ENCODE measurements around the gene HCST.

Gene HCST

DNA sequence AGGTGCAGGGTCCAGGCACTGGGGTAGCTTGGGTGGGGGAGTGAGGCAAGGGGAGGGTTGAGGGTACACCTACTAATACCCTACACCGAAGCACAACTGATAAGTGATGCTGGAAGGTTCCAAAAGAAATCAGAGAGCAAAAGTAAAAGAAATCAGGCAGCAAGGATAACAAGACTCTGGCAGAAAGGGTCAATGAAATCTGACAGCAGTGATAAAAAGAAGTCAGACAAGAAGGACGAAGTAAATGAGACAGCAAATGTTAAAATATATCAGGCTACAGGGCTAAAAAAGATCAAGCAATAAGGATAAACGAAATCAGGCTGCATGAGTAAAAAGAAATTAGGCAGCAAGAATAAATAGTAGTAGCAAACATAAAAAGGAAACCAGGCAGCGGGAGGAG lies 38.5 kb downstream of the HCST start:
- TF ChIP-seq TAF1 (IDR thresholded peaks at IDR 0.05; ENCODE audit: borderline replicate concordance, low read depth, low read length) (no peak), POLR2AphosphoS5 (IDR thresholded peaks at IDR 0.05; ENCODE audit: low read depth, low read length) (no peak), POLR2A (IDR thresholded peaks at IDR 0.05; ENCODE audit: low read depth, low read length) (no peak)
- DNase-seq (ENCODE audit: insufficient read length): no peak
- no peak for FAIRE-seq

DNA sequence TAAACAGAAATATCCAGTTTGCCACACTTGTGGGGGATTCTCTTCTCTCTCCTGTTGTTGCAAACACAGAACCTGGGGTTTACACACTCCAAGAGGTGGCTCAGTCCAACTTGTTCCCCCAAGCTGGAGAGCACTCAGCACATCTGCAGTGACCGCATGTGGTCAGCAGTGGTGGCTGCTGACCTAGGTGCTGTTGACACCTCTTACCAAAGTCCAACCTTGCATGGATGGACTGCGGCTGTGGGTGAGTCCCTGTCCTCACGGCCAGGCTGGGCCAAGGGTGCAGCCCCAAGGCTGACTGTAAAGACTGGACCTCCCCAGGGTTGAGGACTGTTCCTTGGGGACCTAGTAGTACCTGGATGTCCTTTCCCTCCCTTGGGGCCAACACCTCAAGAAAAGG lies 39.9 kb downstream of the HCST start:
- DNase-seq (ENCODE audit: insufficient read length) (no peak), FAIRE-seq (no peak)
- TF ChIP-seq TAF1 (IDR thresholded peaks at IDR 0.05; ENCODE audit: borderline replicate concordance, low read depth, low read length): no peak
- no peak for TF ChIP-seq POLR2AphosphoS5 (IDR thresholded peaks at IDR 0.05; ENCODE audit: low read depth, low read length)

DNA sequence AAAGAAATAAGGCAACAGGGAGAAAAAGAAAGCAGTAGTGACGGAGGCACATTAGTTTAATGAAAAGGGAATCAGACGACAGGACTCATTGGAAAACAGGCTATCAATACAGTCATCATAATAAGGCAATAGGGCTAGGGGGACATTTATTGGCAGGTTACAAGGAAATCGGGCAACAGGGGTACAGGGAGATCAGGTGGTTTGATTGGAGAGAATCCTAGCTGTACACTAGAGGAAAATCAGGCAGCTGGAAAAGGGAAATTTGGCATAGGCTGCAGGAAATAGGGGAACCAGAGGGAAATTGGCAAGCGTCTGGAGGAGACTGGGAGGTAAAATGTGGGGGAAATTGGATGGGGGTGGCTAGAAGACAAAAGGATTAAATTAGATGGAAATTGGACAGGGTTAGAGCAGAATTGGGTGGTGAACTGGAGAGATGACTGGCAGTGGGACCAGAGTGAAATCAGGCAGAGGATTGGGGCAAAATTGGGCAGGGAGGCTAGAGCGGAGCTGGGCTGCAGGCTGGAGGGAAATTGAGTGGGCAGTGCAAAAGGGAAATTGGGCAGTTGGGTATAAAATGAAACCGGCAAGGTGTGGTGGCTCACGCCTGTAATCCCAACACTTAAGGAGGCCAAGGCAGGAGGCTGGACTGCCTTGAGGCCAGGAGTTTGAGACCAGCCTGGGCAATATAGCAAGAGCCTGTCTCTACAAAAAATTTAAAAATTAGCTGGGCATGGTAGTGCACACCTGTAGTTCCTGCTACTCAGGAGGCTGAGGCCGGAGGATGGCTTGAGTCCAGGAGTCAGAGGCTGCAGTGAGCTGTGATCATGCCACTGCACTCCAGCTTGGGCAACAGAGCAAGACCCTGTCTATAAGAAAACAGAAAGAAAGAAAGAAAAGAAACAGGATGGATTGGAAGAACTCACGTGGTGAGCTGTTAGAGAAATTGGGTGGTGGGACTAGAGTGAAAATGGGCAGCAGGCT lies 41.3 kb downstream of the HCST start:
- DNase-seq (ENCODE audit: insufficient read length): no peak
- no peak for FAIRE-seq
- TF ChIP-seq TAF1 (IDR thresholded peaks at IDR 0.05; ENCODE audit: borderline replicate concordance, low read depth, low read length) (no peak), POLR2A (IDR thresholded peaks at IDR 0.05; ENCODE audit: low read depth, low read length) (no peak)

DNA sequence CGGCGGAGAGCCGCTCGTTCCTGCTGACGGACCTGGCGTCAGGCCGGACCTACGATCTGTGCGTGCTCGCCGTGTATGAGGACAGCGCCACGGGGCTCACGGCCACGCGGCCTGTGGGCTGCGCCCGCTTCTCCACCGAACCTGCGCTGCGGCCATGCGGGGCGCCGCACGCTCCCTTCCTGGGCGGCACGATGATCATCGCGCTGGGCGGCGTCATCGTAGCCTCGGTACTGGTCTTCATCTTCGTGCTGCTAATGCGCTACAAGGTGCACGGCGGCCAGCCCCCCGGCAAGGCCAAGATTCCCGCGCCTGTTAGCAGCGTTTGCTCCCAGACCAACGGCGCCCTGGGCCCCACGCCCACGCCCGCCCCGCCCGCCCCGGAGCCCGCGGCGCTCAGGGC lies 42.2 kb downstream of the HCST start:
- FAIRE-seq (no peak), DNase-seq (ENCODE audit: insufficient read length) (no peak)
- TF ChIP-seq TAF1 (IDR thresholded peaks at IDR 0.05; ENCODE audit: borderline replicate concordance, low read depth, low read length) (no peak), POLR2AphosphoS5 (IDR thresholded peaks at IDR 0.05; ENCODE audit: low read depth, low read length) (no peak), POLR2A (IDR thresholded peaks at IDR 0.05; ENCODE audit: low read depth, low read length) (no peak)

- no peak for DNase-seq (ENCODE audit: insufficient read length)
- TF ChIP-seq TAF1 (IDR thresholded peaks at IDR 0.05; ENCODE audit: borderline replicate concordance, low read depth, low read length) (no peak), POLR2A (IDR thresholded peaks at IDR 0.05; ENCODE audit: low read depth, low read length) (no peak), POLR2AphosphoS5 (IDR thresholded peaks at IDR 0.05; ENCODE audit: low read depth, low read length) (no peak)
- FAIRE-seq: no peak
Measured at GRCh38 chr19:35945121-35945790, 42.9 kb downstream of the HCST start.

- TF ChIP-seq TAF1 (IDR thresholded peaks at IDR 0.05; ENCODE audit: borderline replicate concordance, low read depth, low read length) (no peak), POLR2AphosphoS5 (IDR thresholded peaks at IDR 0.05; ENCODE audit: low read depth, low read length) (no peak), POLR2A (IDR thresholded peaks at IDR 0.05; ENCODE audit: low read depth, low read length) (no peak)
- DNase-seq (ENCODE audit: insufficient read length): no peak
- no peak for FAIRE-seq
Measured at GRCh38 chr19:35946203-35946602, 43.9 kb downstream of the HCST start.

- no peak for FAIRE-seq
- no peak for DNase-seq (ENCODE audit: insufficient read length)
- TF ChIP-seq POLR2A (IDR thresholded peaks at IDR 0.05; ENCODE audit: low read depth, low read length): no peak
- TF ChIP-seq TAF1 (IDR thresholded peaks at IDR 0.05; ENCODE audit: borderline replicate concordance, low read depth, low read length): no peak
- no peak for TF ChIP-seq POLR2AphosphoS5 (IDR thresholded peaks at IDR 0.05; ENCODE audit: low read depth, low read length)
Measured at GRCh38 chr19:35949131-35949530, 46.8 kb downstream of the HCST start.

Measured in GM12892 (cell line).